ENCODE data around the gene SMPD4.
"Not testable (repeated sequence)": the region's sequence is repeated elsewhere in the genome, so short reads cannot be mapped to it uniquely, and the experiment has no call there.

The SMPD4 gene

GRCh38 chr2:130203150-130203549 lies 21.7 kb upstream of the SMPD4 start:
- not testable (repeated sequence) for DNase-seq; H3K9me3 ChIP-seq (ENCODE audit: control insufficient read depth, low read length); H3K4me3 ChIP-seq (ENCODE audit: insufficient read depth, low read depth, low read length, poor library complexity, severe bottlenecking); H3K36me3 ChIP-seq (ENCODE audit: control insufficient read depth, insufficient read depth, low read length); H3K27me3 ChIP-seq (replicated peaks; ENCODE audit: control insufficient read depth, insufficient read depth, low read length, poor library complexity, severe bottlenecking); H3K27ac ChIP-seq (ENCODE audit: insufficient read depth, low read length, poor library complexity, severe bottlenecking); H3K4me1 ChIP-seq (ENCODE audit: control insufficient read depth, insufficient read depth, low read length, poor library complexity, severe bottlenecking)

GRCh38 chr2:130202518-130202917 lies 21.1 kb upstream of the SMPD4 start:
- not testable (repeated sequence) for H3K4me1 ChIP-seq (ENCODE audit: control insufficient read depth, insufficient read depth, low read length, poor library complexity, severe bottlenecking); H3K27me3 ChIP-seq (replicated peaks; ENCODE audit: control insufficient read depth, insufficient read depth, low read length, poor library complexity, severe bottlenecking); H3K36me3 ChIP-seq (ENCODE audit: control insufficient read depth, insufficient read depth, low read length); H3K4me3 ChIP-seq (ENCODE audit: insufficient read depth, low read depth, low read length, poor library complexity, severe bottlenecking); H3K9me3 ChIP-seq (ENCODE audit: control insufficient read depth, low read length); H3K27ac ChIP-seq (ENCODE audit: insufficient read depth, low read length, poor library complexity, severe bottlenecking); DNase-seq

GRCh38 chr2:130198343-130198742 lies 16.9 kb upstream of the SMPD4 start, which contains the start of gene TUBA3E:
TUBA3E (minus strand) TSS chr2:130198439; CDS start chr2:130198360, 79 bp downstream.
- Histone ChIP-seq H3K4me1 (ENCODE audit: control insufficient read depth, insufficient read depth, low read length, poor library complexity, severe bottlenecking) (no peaks in the 10 kb centered on the region), H3K36me3 (ENCODE audit: control insufficient read depth, insufficient read depth, low read length) (no peaks in the 10 kb centered on the region), H3K9me3 (ENCODE audit: control insufficient read depth, low read length) (no peaks in the 10 kb centered on the region), H3K27me3 (replicated peaks; ENCODE audit: control insufficient read depth, insufficient read depth, low read length, poor library complexity, severe bottlenecking) (no peaks in the 10 kb centered on the region), H3K4me3 (ENCODE audit: insufficient read depth, low read depth, low read length, poor library complexity, severe bottlenecking) (no peak within 1 kb of the TSS), H3K27ac (ENCODE audit: insufficient read depth, low read length, poor library complexity, severe bottlenecking) (no peak within 1 kb of the TSS)
- no peak for DNase-seq

GRCh38 chr2:130196052-130196451 lies 14.7 kb upstream of the SMPD4 start:
- not testable (repeated sequence) for H3K4me3 ChIP-seq (ENCODE audit: insufficient read depth, low read depth, low read length, poor library complexity, severe bottlenecking); H3K9me3 ChIP-seq (ENCODE audit: control insufficient read depth, low read length); H3K36me3 ChIP-seq (ENCODE audit: control insufficient read depth, insufficient read depth, low read length); DNase-seq; H3K27ac ChIP-seq (ENCODE audit: insufficient read depth, low read length, poor library complexity, severe bottlenecking); H3K4me1 ChIP-seq (ENCODE audit: control insufficient read depth, insufficient read depth, low read length, poor library complexity, severe bottlenecking); H3K27me3 ChIP-seq (replicated peaks; ENCODE audit: control insufficient read depth, insufficient read depth, low read length, poor library complexity, severe bottlenecking)

- H3K9me3 ChIP-seq (ENCODE audit: control insufficient read depth, low read length); H3K4me3 ChIP-seq (ENCODE audit: insufficient read depth, low read depth, low read length, poor library complexity, severe bottlenecking); H3K36me3 ChIP-seq (ENCODE audit: control insufficient read depth, insufficient read depth, low read length); H3K27ac ChIP-seq (ENCODE audit: insufficient read depth, low read length, poor library complexity, severe bottlenecking); DNase-seq; H3K4me1 ChIP-seq (ENCODE audit: control insufficient read depth, insufficient read depth, low read length, poor library complexity, severe bottlenecking); H3K27me3 ChIP-seq (replicated peaks; ENCODE audit: control insufficient read depth, insufficient read depth, low read length, poor library complexity, severe bottlenecking): not testable (repeated sequence)
Measured at GRCh38 chr2:130195089-130195635, 13.8 kb upstream of the SMPD4 start.

GRCh38 chr2:130193824-130194223 lies 12.4 kb upstream of the SMPD4 start:
- not testable (repeated sequence) for H3K27me3 ChIP-seq (replicated peaks; ENCODE audit: control insufficient read depth, insufficient read depth, low read length, poor library complexity, severe bottlenecking); H3K36me3 ChIP-seq (ENCODE audit: control insufficient read depth, insufficient read depth, low read length); H3K9me3 ChIP-seq (ENCODE audit: control insufficient read depth, low read length); H3K27ac ChIP-seq (ENCODE audit: insufficient read depth, low read length, poor library complexity, severe bottlenecking); H3K4me3 ChIP-seq (ENCODE audit: insufficient read depth, low read depth, low read length, poor library complexity, severe bottlenecking); H3K4me1 ChIP-seq (ENCODE audit: control insufficient read depth, insufficient read depth, low read length, poor library complexity, severe bottlenecking); DNase-seq

- not testable (repeated sequence) for DNase-seq; H3K27me3 ChIP-seq (replicated peaks; ENCODE audit: control insufficient read depth, insufficient read depth, low read length, poor library complexity, severe bottlenecking); H3K36me3 ChIP-seq (ENCODE audit: control insufficient read depth, insufficient read depth, low read length); H3K4me1 ChIP-seq (ENCODE audit: control insufficient read depth, insufficient read depth, low read length, poor library complexity, severe bottlenecking); H3K27ac ChIP-seq (ENCODE audit: insufficient read depth, low read length, poor library complexity, severe bottlenecking); H3K4me3 ChIP-seq (ENCODE audit: insufficient read depth, low read depth, low read length, poor library complexity, severe bottlenecking); H3K9me3 ChIP-seq (ENCODE audit: control insufficient read depth, low read length)
Measured at GRCh38 chr2:130192451-130192850, 11.0 kb upstream of the SMPD4 start.

- not testable (repeated sequence) for H3K4me1 ChIP-seq (ENCODE audit: control insufficient read depth, insufficient read depth, low read length, poor library complexity, severe bottlenecking); H3K36me3 ChIP-seq (ENCODE audit: control insufficient read depth, insufficient read depth, low read length); H3K27ac ChIP-seq (ENCODE audit: insufficient read depth, low read length, poor library complexity, severe bottlenecking); DNase-seq; H3K27me3 ChIP-seq (replicated peaks; ENCODE audit: control insufficient read depth, insufficient read depth, low read length, poor library complexity, severe bottlenecking); H3K4me3 ChIP-seq (ENCODE audit: insufficient read depth, low read depth, low read length, poor library complexity, severe bottlenecking); H3K9me3 ChIP-seq (ENCODE audit: control insufficient read depth, low read length)
Measured at GRCh38 chr2:130191319-130191718, 9.9 kb upstream of the SMPD4 start.

- Histone ChIP-seq H3K4me1 (ENCODE audit: control insufficient read depth, insufficient read depth, low read length, poor library complexity, severe bottlenecking) (no peaks in the 10 kb centered on the region), H3K27me3 (replicated peaks; ENCODE audit: control insufficient read depth, insufficient read depth, low read length, poor library complexity, severe bottlenecking) (no peaks in the 10 kb centered on the region), H3K4me3 (ENCODE audit: insufficient read depth, low read depth, low read length, poor library complexity, severe bottlenecking) (no peak overlapping the region), H3K27ac (ENCODE audit: insufficient read depth, low read length, poor library complexity, severe bottlenecking) (no peak overlapping the region), H3K9me3 (ENCODE audit: control insufficient read depth, low read length) (no peaks in the 10 kb centered on the region), H3K36me3 (ENCODE audit: control insufficient read depth, insufficient read depth, low read length) (no peaks in the 10 kb centered on the region)
- DNase-seq: no peak
Measured at GRCh38 chr2:130190237-130190636, 8.8 kb upstream of the SMPD4 start.

- not testable (repeated sequence) for DNase-seq; H3K4me1 ChIP-seq (ENCODE audit: control insufficient read depth, insufficient read depth, low read length, poor library complexity, severe bottlenecking); H3K27ac ChIP-seq (ENCODE audit: insufficient read depth, low read length, poor library complexity, severe bottlenecking); H3K36me3 ChIP-seq (ENCODE audit: control insufficient read depth, insufficient read depth, low read length); H3K9me3 ChIP-seq (ENCODE audit: control insufficient read depth, low read length); H3K4me3 ChIP-seq (ENCODE audit: insufficient read depth, low read depth, low read length, poor library complexity, severe bottlenecking); H3K27me3 ChIP-seq (replicated peaks; ENCODE audit: control insufficient read depth, insufficient read depth, low read length, poor library complexity, severe bottlenecking)
Measured at GRCh38 chr2:130188958-130189357, 7.6 kb upstream of the SMPD4 start.
